ENCODE results near the gene TBC1D4.

Gene TBC1D4

DNA sequence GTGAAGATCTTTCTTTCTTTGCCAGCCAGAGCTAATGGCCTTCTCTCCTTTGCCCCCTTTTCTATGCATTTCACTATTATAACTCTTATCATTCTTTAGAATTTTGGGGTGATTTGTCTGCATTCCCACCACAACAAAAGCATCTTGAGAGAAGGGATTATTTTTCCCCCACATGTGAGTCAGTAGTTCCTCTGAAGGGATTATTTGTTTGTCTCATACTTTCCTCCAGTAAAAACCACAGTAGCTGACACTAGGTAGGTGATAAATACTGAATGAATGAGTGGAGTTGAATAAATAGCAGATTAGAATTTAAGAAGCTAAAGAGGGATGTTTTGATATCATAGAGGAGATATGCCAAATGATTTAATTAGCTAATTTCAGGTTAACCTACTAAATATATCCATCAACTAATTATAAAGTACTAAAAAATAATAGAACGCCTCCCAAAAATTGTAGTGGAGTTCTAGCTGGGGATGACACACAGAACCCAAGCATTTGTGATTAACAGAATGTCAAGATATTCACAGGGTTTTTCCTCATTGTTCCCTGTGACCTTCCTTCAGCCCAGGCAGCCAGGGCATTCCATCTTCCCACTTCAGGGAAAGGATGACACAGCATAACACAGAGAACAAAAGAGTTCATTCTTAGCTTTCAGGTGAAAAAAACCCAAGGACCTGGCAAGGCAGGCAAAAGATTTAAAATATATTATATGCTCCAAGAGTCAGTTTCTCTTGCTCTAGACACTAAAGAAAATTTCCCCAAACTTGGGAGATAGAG lies 3.5 kb upstream of the TBC1D4 start:
- Histone ChIP-seq H3K36me3 (no peaks in the 10 kb centered on the region), H3K27ac (no peak overlapping the region), H3K4me3 (ENCODE audit: low read depth, low read length) (no peak overlapping the region), H3K9me3 (ENCODE audit: severe bottlenecking) (no peaks in the 10 kb centered on the region), H3K27me3 (ENCODE audit: insufficient read depth, low read depth, severe bottlenecking) (no peaks in the 10 kb centered on the region)
- TF ChIP-seq, protein P1, sequence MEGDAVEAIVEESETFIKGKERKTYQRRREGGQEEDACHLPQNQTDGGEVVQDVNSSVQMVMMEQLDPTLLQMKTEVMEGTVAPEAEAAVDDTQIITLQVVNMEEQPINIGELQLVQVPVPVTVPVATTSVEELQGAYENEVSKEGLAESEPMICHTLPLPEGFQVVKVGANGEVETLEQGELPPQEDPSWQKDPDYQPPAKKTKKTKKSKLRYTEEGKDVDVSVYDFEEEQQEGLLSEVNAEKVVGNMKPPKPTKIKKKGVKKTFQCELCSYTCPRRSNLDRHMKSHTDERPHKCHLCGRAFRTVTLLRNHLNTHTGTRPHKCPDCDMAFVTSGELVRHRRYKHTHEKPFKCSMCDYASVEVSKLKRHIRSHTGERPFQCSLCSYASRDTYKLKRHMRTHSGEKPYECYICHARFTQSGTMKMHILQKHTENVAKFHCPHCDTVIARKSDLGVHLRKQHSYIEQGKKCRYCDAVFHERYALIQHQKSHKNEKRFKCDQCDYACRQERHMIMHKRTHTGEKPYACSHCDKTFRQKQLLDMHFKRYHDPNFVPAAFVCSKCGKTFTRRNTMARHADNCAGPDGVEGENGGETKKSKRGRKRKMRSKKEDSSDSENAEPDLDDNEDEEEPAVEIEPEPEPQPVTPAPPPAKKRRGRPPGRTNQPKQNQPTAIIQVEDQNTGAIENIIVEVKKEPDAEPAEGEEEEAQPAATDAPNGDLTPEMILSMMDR (IDR thresholded peaks at IDR 0.05; ENCODE audit: low read depth, low read length) = no peak
- DNase-seq = no peak

DNA sequence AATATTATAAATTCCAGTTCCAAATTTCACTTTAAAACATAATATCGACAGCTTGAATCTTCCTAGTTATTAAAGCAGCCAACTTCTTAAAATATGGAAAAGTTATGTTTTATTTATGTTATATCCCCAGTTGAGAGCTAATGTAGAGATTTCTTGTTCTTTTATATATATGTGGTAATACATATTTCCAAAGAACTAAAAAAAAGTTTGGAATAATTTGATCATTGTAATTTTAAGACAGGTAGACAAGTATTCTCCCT lies 781 bp upstream of the TBC1D4 start:
- Histone ChIP-seq H3K36me3 (no peaks in the 10 kb centered on the region), H3K27ac (peak overlapping the region; percentile 68)

DNA sequence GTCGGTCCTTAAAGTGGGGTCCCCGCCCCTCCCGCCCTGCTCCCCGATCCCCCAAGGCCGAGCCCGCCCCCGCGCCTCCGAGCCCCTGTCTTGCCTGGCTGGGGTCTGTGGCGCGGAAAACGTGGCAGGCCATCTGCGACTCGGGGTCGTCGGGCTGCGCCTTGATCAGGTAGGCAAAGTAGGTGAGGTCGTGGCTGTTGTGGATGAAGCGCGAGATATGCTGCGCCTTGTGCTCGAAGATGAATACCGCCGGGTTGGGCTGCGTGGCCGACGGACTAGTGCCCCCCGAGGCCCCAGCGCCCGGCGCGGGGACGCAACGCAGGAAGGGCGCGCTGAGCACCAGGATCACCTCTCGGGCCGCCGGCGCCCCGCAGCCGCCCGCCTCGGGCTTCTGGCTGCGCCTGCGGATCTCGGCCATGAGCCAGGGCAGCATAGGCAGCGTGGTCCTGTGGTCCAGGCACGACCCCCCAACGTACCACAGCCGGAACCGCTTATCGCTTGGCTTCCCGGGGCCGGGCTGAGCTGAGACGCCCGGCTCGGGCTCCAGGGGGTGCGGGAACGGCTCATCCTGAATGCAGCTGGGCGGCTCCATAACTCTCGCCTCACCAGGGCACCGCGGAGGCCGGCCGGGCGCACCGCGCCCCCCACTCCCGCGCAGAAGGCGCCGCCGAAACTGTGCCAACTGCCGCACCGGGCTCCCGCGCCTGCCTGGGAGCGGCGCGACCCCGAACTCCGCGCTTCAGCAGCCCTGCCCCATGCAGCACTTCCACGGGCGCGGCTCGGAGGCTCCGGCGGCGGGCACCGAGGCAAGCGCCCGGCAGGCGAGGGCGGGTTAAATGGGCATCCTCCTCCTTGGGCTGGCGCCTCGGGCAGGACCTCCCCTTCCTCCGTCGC lies 546 bp downstream of the TBC1D4 start:
- peak overlapping the region; percentile 74 for H3K4me3 ChIP-seq (ENCODE audit: low read depth, low read length)
- no peaks in the 10 kb centered on the region for H3K27me3 ChIP-seq (ENCODE audit: insufficient read depth, low read depth, severe bottlenecking)
- peak; percentile 12 for DNase-seq
- H3K27ac ChIP-seq = peak overlapping the region; percentile 68
- no peaks in the 10 kb centered on the region for H3K9me3 ChIP-seq (ENCODE audit: severe bottlenecking)
- H3K36me3 ChIP-seq = no peaks in the 10 kb centered on the region
- TF ChIP-seq, protein P1 (IDR thresholded peaks at IDR 0.05; ENCODE audit: low read depth, low read length) = no peak

More for the DNA sequence above, 781 bp upstream of the TBC1D4 start:
- Histone ChIP-seq H3K27me3 (ENCODE audit: insufficient read depth, low read depth, severe bottlenecking) (no peaks in the 10 kb centered on the region), H3K4me3 (ENCODE audit: low read depth, low read length) (peak overlapping the region; percentile 74), H3K9me3 (ENCODE audit: severe bottlenecking) (no peaks in the 10 kb centered on the region)
- TF ChIP-seq, protein P1 (IDR thresholded peaks at IDR 0.05; ENCODE audit: low read depth, low read length) = no peak
- DNase-seq = no peak

DNA sequence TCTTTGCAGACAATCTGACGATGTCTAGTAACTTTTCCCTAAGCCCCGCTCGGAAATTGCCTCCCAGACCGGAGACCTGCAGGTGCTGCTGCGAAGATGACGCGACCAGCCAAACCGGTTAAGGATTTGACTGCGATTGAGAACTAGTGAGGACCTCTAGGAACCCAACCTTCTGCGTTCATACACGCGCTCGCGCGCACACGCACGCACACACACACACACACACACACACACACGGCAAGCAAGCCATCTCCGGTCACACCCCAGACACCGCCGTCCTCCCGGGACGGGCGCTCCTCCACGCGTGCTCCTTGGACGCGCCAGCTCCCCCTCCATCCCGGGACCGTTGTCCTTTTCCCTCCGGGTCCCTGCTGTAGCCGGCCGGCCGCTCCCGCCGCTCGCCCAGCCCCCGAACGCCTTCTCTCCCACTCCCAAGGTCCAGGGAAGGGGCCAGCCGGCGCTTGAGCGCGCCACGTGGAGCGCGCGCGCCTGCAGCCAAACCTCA lies 1.2 kb downstream of the TBC1D4 start:
- Histone ChIP-seq H3K36me3 (no peaks in the 10 kb centered on the region), H3K9me3 (ENCODE audit: severe bottlenecking) (no peaks in the 10 kb centered on the region), H3K27me3 (ENCODE audit: insufficient read depth, low read depth, severe bottlenecking) (no peaks in the 10 kb centered on the region), H3K27ac (no peak overlapping the region), H3K4me3 (ENCODE audit: low read depth, low read length) (peak overlapping the region; percentile 74)
- DNase-seq = peak; percentile 27
- TF ChIP-seq, protein P1 (IDR thresholded peaks at IDR 0.05; ENCODE audit: low read depth, low read length) = no peak

DNA sequence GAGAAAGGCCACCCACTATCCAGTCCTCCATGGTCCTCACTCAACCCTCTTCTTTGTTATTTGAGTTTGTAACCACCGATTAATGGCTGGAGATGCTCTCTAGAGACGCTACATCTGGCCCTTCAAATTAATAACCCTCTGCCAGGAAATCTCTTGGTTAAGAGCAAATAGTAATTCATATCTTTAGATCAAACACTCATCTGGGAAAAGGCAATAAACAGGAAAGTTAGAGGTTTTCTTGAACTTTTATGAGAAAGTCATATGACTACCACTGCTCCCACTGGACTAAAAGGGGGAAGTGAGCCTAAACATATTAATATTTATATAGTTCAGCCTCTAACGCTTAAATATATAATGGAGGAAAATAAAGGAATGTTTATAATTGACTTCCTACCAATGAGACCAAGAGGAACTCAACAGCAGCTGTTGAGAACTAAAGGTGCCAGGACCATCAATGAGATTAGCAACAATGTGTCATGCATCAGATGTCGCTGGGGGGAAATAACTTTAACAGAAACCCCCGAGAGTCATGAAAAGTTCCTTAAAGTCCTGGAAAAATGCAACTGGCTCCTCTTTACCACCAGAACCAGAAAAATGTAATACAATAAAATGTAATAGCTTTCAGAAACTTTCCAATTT lies 2.7 kb downstream of the TBC1D4 start:
- Histone ChIP-seq H3K27ac (no peak overlapping the region), H3K9me3 (ENCODE audit: severe bottlenecking) (no peaks in the 10 kb centered on the region), H3K27me3 (ENCODE audit: insufficient read depth, low read depth, severe bottlenecking) (no peaks in the 10 kb centered on the region), H3K4me3 (ENCODE audit: low read depth, low read length) (no peak overlapping the region), H3K36me3 (no peaks in the 10 kb centered on the region)
- no peak for DNase-seq
- TF ChIP-seq, protein P1 (IDR thresholded peaks at IDR 0.05; ENCODE audit: low read depth, low read length) = no peak

All from WERI-Rb-1 (cell line).